HepG2 (cell line): ENCODE results near the gene STK39. TPM values are rescaled to one million over a fixed set of nuclear protein-coding genes. Genes with fewer than 3 reads are reported as not detected.

Experiments used
- ATAC-seq: fragments of 200-7000 bp; cut with Tn5 transposase; 3 replicates; pipeline ENCODE4 v1.9.1; 2020; ENCODE audit warnings: mild to moderate bottlenecking, moderate library complexity
- BruUV-seq: library from RNA; stranded (reverse); fragments of 400-500 nt; replicated peaks from 2 replicates; lab custom pipeline; 2021; lab: Mats Ljungman, UMichigan
- CTCF ChIA-PET: fragments of 300-600 bp; formaldehyde crosslinking; extraction: SDS; loops from one replicate; lab custom pipeline; 2021; ENCODE audit warnings: low total read pairs, inconsistent platforms, low intra/inter-chr PET ratio; lab: Yijun Ruan, JAX
- POLR2A ChIA-PET: fragments of 350-600 bp; sonication (Branson Sonifier 250); formaldehyde crosslinking; loops from one replicate; lab custom pipeline; 2020; ENCODE audit warnings: antibody characterized with exemption, inconsistent platforms; lab: Yijun Ruan, JAX
- DNase-seq: peaks from one replicate; pipeline ENCODE4 v3.0.0-alpha.2; 2015; ENCODE audit warnings: low spot score
- FAIRE-seq: peaks from 3 replicates; lab custom pipeline; 2011; peaks lifted over from hg19 to GRCh38; lab: Jason Lieb, UNC
- H2AFZ ChIP-seq: one replicate; pipeline ENCODE4 v1.6.1; 2011; ENCODE audit warnings: low read length, inconsistent platforms
- H3K27ac ChIP-seq: fragments of 300-600 bp; 3 replicates; pipeline ENCODE4 v1.8.0; 2011; ENCODE audit warnings: mixed run types, mild to moderate bottlenecking, mixed read lengths, low read length, inconsistent platforms; ENCODE audit not compliant: insufficient read depth; ENCODE audit errors: extremely low read length
- H3K27me3 ChIP-seq, 2 experiments: fragments of 200-600 bp in 1 of 2; 2 replicates in 1 of 2; 3 replicates in 1 of 2; pipeline versions ENCODE4 v1.6.0 to v1.8.0; 2011; ENCODE audit warnings: low read length in 2 of 2, mild to moderate bottlenecking in 2 of 2, moderate library complexity in 2 of 2, inconsistent platforms in 1 of 2; ENCODE audit not compliant: insufficient read depth in 2 of 2, control insufficient read depth in 1 of 2
- H3K36me3 ChIP-seq, 2 experiments: fragments of 200-600 bp in 1 of 2; replicated peaks in 1 of 2; 2 replicates in 1 of 2; 3 replicates in 1 of 2; pipeline versions ENCODE4 v1.5.1 to v1.8.0; 2011; ENCODE audit warnings: low read length in 2 of 2, inconsistent platforms in 1 of 2; ENCODE audit not compliant: insufficient read depth in 2 of 2, control insufficient read depth in 1 of 2
- H3K4me1 ChIP-seq: 2 replicates; pipeline ENCODE4 v1.5.1; 2012; ENCODE audit warnings: low read length, inconsistent platforms; ENCODE audit not compliant: insufficient read depth
- H3K4me2 ChIP-seq: 2 replicates; pipeline ENCODE4 v1.6.0; 2011; ENCODE audit warnings: low read depth, low read length, inconsistent platforms
- H3K4me3 ChIP-seq, 3 experiments: fragments of 200-600 bp in 1 of 3; sonication (generic), shearing (Covaris generic) in 1 of 3; replicated peaks in 1 of 3; 2 replicates each; pipeline ENCODE4 v1.5.1; 2011 to 2016; ENCODE audit warnings: low read length in 3 of 3, inconsistent platforms in 2 of 3, low read depth in 2 of 3, mild to moderate bottlenecking in 2 of 3, control low read depth in 1 of 3, mixed read lengths in 1 of 3; ENCODE audit not compliant: insufficient read depth in 1 of 3
- H3K79me2 ChIP-seq: one replicate; pipeline ENCODE4 v1.6.1; 2011; ENCODE audit warnings: low read length, inconsistent platforms; ENCODE audit not compliant: insufficient read depth
- H3K9ac ChIP-seq: 2 replicates; pipeline ENCODE4 v1.6.0; 2011; ENCODE audit warnings: mild to moderate bottlenecking, low read depth, low read length, inconsistent platforms; ENCODE audit not compliant: insufficient read depth
- H3K9me3 ChIP-seq: 2 replicates; pipeline ENCODE4 v1.5.1; 2012; ENCODE audit warnings: mild to moderate bottlenecking, low read length
- H4K20me1 ChIP-seq: 2 replicates; pipeline ENCODE4 v1.6.0; 2011; ENCODE audit warnings: inconsistent platforms, mild to moderate bottlenecking, low read length, moderate library complexity; ENCODE audit not compliant: insufficient read depth
- CBX2 ChIP-seq, 2 experiments: fragments of 200-600 bp in 1 of 2; sonication (generic); formaldehyde crosslinking in 1 of 2; IDR thresholded peaks; 2 replicates each; pipeline versions ENCODE4 v1.7.0 to v1.8.1; 2018 to 2022; ENCODE audit warnings: low read depth in 2 of 2, low read length in 1 of 2, mild to moderate bottlenecking in 1 of 2, missing genetic modification reagents in 1 of 2
- NAIF1 ChIP-seq: sonication (generic); formaldehyde crosslinking; IDR thresholded peaks from 2 replicates; pipeline ENCODE4 v1.5.0; 2020; ENCODE audit warnings: mild to moderate bottlenecking, missing genetic modification reagents, borderline replicate concordance
- NR2F2 ChIP-seq: IDR thresholded peaks from 2 replicates; pipeline ENCODE4 v1.6.1; 2012; ENCODE audit warnings: low read depth, inconsistent platforms, borderline replicate concordance
- RARG ChIP-seq: sonication (generic); formaldehyde crosslinking; IDR thresholded peaks from 2 replicates; pipeline ENCODE4 v1.4.0; 2020; ENCODE audit warnings: low read depth, mild to moderate bottlenecking, missing genetic modification reagents
- SOX13 ChIP-seq, 3 experiments: fragments of 450-650 bp in 1 of 3; sonication (generic) in 1 of 3; formaldehyde crosslinking in 1 of 3; IDR thresholded peaks in 2 of 3; conservative IDR thresholded peaks in 1 of 3; 2 replicates each; pipeline versions ENCODE4 v1.5.0 to v1.6.1; 2016 to 2020; ENCODE audit warnings: antibody characterized with exemption in 1 of 3, mild to moderate bottlenecking in 1 of 3, missing compliant biosample characterization in 1 of 3, missing genetic modification reagents in 1 of 3, moderate library complexity in 1 of 3
- TEAD3 ChIP-seq: optimal IDR thresholded peaks from 2 replicates; pipeline ENCODE3; 2016; ENCODE audit warnings: borderline replicate concordance
- ZMYM3 ChIP-seq: sonication (generic); formaldehyde crosslinking; IDR thresholded peaks from 2 replicates; pipeline ENCODE4 v1.5.1; 2020; ENCODE audit warnings: mild to moderate bottlenecking, missing genetic modification reagents
- ZNF337 ChIP-seq: sonication (generic); formaldehyde crosslinking; IDR thresholded peaks from 2 replicates; pipeline ENCODE4 v1.5.1; 2020; ENCODE audit warnings: missing genetic modification reagents, low read depth, mild to moderate bottlenecking, borderline replicate concordance
- ZNF678 ChIP-seq: sonication (generic); formaldehyde crosslinking; IDR thresholded peaks from 2 replicates; pipeline ENCODE4 v1.4.0; 2020; ENCODE audit warnings: mild to moderate bottlenecking, missing genetic modification reagents
- ZNF768 ChIP-seq: sonication (generic); formaldehyde crosslinking; IDR thresholded peaks from 2 replicates; pipeline ENCODE4 v1.4.0; 2020; ENCODE audit warnings: missing genetic modification reagents
- WGBS: methylation state at CpG from one replicate; pipeline ENCODE4 v1.1.6; 2017; ENCODE audit warnings: low lambda C conversion rate; 5-methylcytosine and 5-hydroxymethylcytosine counted together
- in situ Hi-C: cut with HindIII; loops from 2 replicates; pipeline ENCODE4 v1.10.0; 2017; ENCODE audit warnings: low pct_unique_long_range_greater_than_20kb; ENCODE audit not compliant: extremely low pct_ligation_motif_present
- intact Hi-C: fragments of 100-400 bp; cut with micrococcal nuclease; formaldehyde crosslinking; loops from one replicate; pipeline ENCODE4 v1.10.0; 2022; ENCODE audit not compliant: unreplicated experiment
- polyA plus RNA-seq, 8 experiments: library from polyadenylated mRNA; depleted of rRNA in 3 of 8; stranded (reverse) in 7 of 8; unstranded in 1 of 8; fragments of >200 nt; fragmentation: Illumina TruSeq in 4 of 8; extraction: Trizol in 4 of 8; gene quantifications; 2 replicates each; pipeline versions ENCODE4 v1.2.1 to v1.2.3, GENCODE V29; 2011 to 2016; ENCODE audit warnings: low read depth in 4 of 8, missing spikeins in 1 of 8, mixed read lengths in 1 of 8; ENCODE audit not compliant: insufficient read depth in 1 of 8
- total RNA-seq, 5 experiments: library from RNA; depleted of rRNA; stranded (reverse); fragments of >200 nt; fragmentation: Illumina TruSeq; extraction: Trizol; gene quantifications; 2 replicates each; pipeline ENCODE4 v1.2.3, GENCODE V29; 2016; ENCODE audit warnings: low read depth in 1 of 5

Gene STK39
- total and polyA plus RNA-seq, 2 of the 13 experiments (the other 11 are each of a cell fraction or from before 2014, with no cell fraction given): 27.3 to 38.4 TPM

DNA sequence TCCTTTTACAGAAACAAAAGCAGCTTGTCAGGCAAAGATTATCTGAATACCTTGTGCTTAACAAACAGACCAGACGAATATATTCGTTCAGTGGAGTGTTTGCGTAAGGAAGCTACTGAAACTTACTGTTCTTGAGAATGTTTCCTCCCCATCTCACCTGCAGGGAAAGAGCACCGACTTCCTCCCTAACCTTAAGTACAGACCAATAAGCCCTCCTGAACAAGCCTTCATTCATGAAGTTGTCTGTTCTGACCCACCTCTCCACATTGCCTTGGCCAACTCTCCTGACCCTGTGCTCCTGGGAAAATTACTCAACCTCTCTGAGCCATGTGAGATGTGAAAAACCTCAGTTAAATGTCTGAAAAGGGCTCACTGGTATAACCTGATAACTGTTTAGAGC, 35.2 kb downstream of the STK39 start:
- 44% methylated on average over 4 of the region's 4 CpGs for WGBS
- Histone ChIP-seq H3K4me3 (no peak overlapping the region), H3K27me3 (no peaks in the 10 kb centered on the region), H3K36me3 (peaks cover 1 to 8% of the 10 kb centered on the region in 2 experiments; a peak in 2 of 5 replicates), H3K9ac (peak overlapping the region; percentile 53; the same call in 1 of the 2 replicates), H3K9me3 (no peaks in the 10 kb centered on the region), H3K27ac (peak overlapping the region; percentile 49), H4K20me1 (no peaks in the 10 kb centered on the region), H2AFZ (no peak overlapping the region), H3K79me2 (peaks cover 28% of the 10 kb centered on the region), H3K4me1 (peaks cover 62% of the 10 kb centered on the region), H3K4me2 (peak overlapping the region; percentile 9; the same call in 1 of the 2 replicates)
- peak; percentile 54 for FAIRE-seq
- BruUV-seq: no TSS peak
- ChIA-PET CTCF (no interaction called here), POLR2A (interaction anchor here (1.1 kb wide), 1 partner anchor 21 kb away, joined by 3 read pairs; no protein-coding TSS in a partner anchor)
- in situ Hi-C loops: no loop called here
- TF ChIP-seq ZNF678 (CRISPR knock-in tag) (no peak), ZNF768 (CRISPR knock-in tag) (peak; percentile 76; the same call in 1 of the 2 replicates), TEAD3 (CRISPR knock-in tag) (no peak), NR2F2 (no peak), CBX2 (IDR thresholded peaks at IDR 0.05; ENCODE audit: low read depth, low read length) (no peak), CBX2 (CRISPR knock-in tag; IDR thresholded peaks at IDR 0.05; ENCODE audit: low read depth) (no peak), ZNF337 (CRISPR knock-in tag) (no peak), RARG (no peak), NAIF1 (CRISPR knock-in tag) (0 out of 2 replicates have a peak, but pooled peaks have one; percentile 31), SOX13 (IDR thresholded peaks at IDR 0.05) (no peak), SOX13 (CRISPR knock-in tag; conservative IDR thresholded peaks at IDR 0.05 in 1 of 2, IDR thresholded peaks at IDR 0.05 in 1 of 2) (peak in 1 of 2 experiments; percentile 32; a peak in 1 of 4 replicates), ZMYM3 (peak; percentile 55)
- ATAC-seq: 0 out of 3 replicates have a peak, but pooled peaks have one; percentile 19
- intact Hi-C loops: loop anchor here (1.0 kb wide), 1 partner anchor 34 kb away; no protein-coding TSS in a partner anchor
- no peak for DNase-seq
